Left lung (tissue), 10 donors: ENCODE measurements around the gene MUC12. TPM values are rescaled to one million over a fixed set of nuclear protein-coding genes. Genes with fewer than 3 reads are reported as not detected.
"Not testable (repeated sequence)": the region's sequence is repeated elsewhere in the genome, so short reads cannot be mapped to it uniquely, and the experiment has no call there.

Source experiments
- ATAC-seq: fragments of 200-7000 bp; cut with Tn5 transposase; one replicate; pipeline ENCODE4 v1.9.1; 2020; ENCODE audit warnings: moderate library complexity
- DNase-seq, 4 donors: peaks; one replicate each; pipeline ENCODE4 v3.0.0-alpha.2; 2013 to 2020
- H3K27ac ChIP-seq, 2 donors: fragments of 200-600 bp; sonication (generic) in 1 of 2; one replicate each; pipeline versions ENCODE4 v1.5.0 to v1.8.0; 2020 to 2021
- H3K27me3 ChIP-seq, 2 donors: fragments of 200-600 bp; sonication (generic) in 1 of 2; one replicate each; pipeline versions ENCODE4 v1.5.0 to v1.8.0; 2020 to 2021
- H3K36me3 ChIP-seq, 2 donors: fragments of 200-600 bp; sonication (generic) in 1 of 2; one replicate each; pipeline versions ENCODE4 v1.5.0 to v1.8.0; 2020 to 2021
- H3K4me1 ChIP-seq, 2 donors: fragments of 200-600 bp; one replicate each; pipeline ENCODE4 v1.8.0; 2021
- H3K4me3 ChIP-seq, 2 donors: fragments of 200-600 bp; sonication (generic) in 1 of 2; one replicate each; pipeline versions ENCODE4 v1.5.0 to v1.8.0; 2020 to 2021; ENCODE audit warnings: mild to moderate bottlenecking in 1 of 2
- H3K9me3 ChIP-seq, 2 donors: fragments of 200-600 bp; sonication (generic) in 1 of 2; one replicate each; pipeline versions ENCODE4 v1.5.0 to v1.8.0; 2020 to 2021
- intact Hi-C, 2 donors: fragments of 100-400 bp; cut with DNase I; formaldehyde crosslinking; loops; one replicate each; pipeline versions ENCODE4 v1.11.2 to v1.14.2; 2022
- polyA plus RNA-seq, 6 donors: library from polyadenylated mRNA; unstranded; fragments of 120-200 nt; gene quantifications; one replicate each; pipeline ENCODE4 v1.2.1, GENCODE V29; 2013; ENCODE audit not compliant: insufficient read length in 6 of 6
- total RNA-seq, 2 donors: library from RNA; stranded (reverse); fragmentation: NEBNext Ultra II Directional; extraction: Animal tissue kit (Norgen Biotek cat#: 25700); gene quantifications; one replicate each; pipeline ENCODE4 v1.2.1, GENCODE V29; 2021
- TF ChIP-seq, protein P1 (sequence below), 2 donors: fragments of 200-600 bp; sonication (generic) in 1 of 2; IDR thresholded peaks; one replicate each; pipeline versions ENCODE4 v1.5.0 to v1.8.0; 2021; ENCODE audit warnings: antibody characterized with exemption in 2 of 2
- donor health status: DM: no; HTN: yes; CAD: no.
- donor health status: DM: no; HTN: no; CAD: no.

Gene MUC12
- total and polyA plus RNA-seq, 8 donors, result 0.44 to 2.0 (median 1.2) TPM

DNA sequence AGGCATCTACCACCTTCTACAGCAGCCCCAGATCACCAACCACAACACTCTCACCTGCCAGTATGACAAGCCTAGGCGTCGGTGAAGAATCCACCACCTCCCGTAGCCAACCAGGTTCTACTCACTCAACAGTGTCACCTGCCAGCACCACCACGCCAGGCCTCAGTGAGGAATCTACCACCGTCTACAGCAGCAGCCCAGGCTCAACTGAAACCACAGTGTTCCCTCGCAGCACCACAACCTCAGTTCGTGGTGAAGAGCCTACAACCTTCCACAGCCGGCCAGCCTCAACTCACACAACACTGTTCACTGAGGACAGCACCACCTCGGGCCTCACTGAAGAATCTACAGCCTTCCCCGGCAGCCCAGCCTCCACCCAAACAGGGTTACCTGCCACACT lies 29.2 kb downstream of the MUC12 start:
- H3K4me3 ChIP-seq, H3K27me3 ChIP-seq, DNase-seq, H3K9me3 ChIP-seq, H3K27ac ChIP-seq, H3K4me1 ChIP-seq, ATAC-seq, intact Hi-C loops, H3K36me3 ChIP-seq: not testable (repeated sequence)

DNA sequence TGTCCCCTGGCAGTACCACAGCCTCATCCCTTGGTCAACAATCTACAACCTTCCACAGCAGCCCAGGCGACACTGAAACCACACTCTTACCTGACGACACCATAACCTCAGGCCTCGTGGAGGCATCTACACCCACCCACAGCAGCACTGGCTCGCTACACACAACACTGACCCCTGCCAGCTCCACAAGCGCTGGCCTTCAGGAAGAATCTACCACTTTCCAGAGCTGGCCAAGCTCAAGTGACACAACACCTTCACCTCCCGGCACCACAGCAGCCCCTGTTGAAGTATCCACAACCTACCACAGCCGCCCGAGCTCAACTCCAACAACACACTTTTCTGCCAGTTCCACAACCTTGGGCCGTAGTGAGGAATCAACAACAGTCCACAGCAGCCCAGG lies 30.0 kb downstream of the MUC12 start:
- peak; percentile 24 for ATAC-seq

DNA sequence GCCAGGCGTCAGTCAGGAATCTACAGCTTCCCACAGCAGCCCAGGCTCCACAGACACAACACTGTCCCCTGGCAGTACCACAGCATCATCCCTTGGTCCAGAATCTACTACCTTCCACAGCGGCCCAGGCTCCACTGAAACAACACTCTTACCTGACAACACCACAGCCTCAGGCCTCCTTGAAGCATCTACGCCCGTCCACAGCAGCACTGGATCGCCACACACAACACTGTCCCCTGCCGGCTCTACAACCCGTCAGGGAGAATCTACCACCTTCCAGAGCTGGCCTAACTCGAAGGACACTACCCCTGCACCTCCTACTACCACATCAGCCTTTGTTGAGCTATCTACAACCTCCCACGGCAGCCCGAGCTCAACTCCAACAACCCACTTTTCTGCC lies 30.7 kb downstream of the MUC12 start:
- H3K4me3 ChIP-seq, DNase-seq, H3K27ac ChIP-seq, H3K4me1 ChIP-seq, H3K9me3 ChIP-seq, H3K27me3 ChIP-seq, ATAC-seq, intact Hi-C loops, H3K36me3 ChIP-seq: not testable (repeated sequence)

More for the DNA sequence above, 30.0 kb downstream of the MUC12 start:
- H3K27me3 ChIP-seq, H3K27ac ChIP-seq, H3K4me3 ChIP-seq, H3K4me1 ChIP-seq, intact Hi-C loops, H3K9me3 ChIP-seq, H3K36me3 ChIP-seq, DNase-seq: not testable (repeated sequence)

DNA sequence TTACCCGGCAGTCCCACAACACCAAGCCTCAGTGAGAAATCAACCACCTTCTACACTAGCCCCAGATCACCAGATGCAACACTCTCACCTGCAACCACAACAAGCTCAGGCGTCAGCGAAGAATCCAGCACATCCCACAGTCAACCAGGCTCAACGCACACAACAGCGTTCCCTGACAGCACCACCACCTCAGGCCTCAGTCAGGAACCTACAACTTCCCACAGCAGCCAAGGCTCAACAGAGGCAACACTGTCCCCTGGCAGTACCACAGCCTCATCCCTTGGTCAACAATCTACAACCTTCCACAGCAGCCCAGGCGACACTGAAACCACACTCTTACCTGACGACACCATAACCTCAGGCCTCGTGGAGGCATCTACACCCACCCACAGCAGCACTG lies 33.0 kb downstream of the MUC12 start:
- H3K9me3 ChIP-seq, H3K36me3 ChIP-seq, DNase-seq, intact Hi-C loops, H3K27ac ChIP-seq, H3K4me1 ChIP-seq, H3K27me3 ChIP-seq, ATAC-seq, H3K4me3 ChIP-seq: not testable (repeated sequence)

DNA sequence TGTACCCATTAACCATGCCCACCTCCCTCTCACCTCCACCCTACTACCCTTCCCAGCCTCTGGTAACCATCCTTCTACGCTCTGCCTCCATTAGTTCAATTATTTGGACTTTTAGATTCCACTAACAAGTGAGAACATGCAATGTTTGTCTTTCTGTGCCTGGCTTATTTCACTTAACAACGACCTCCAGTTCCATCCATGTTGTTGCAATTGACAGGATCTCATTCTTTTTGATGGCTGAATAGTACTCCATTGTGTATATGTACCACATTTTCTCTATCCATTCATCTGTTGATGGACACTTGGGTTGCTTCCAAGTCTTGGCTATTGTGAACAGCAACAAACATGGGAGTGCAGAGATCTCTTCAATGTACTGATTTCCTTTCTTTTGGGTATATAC lies 38.0 kb downstream of the MUC12 start:
- H3K27ac ChIP-seq, DNase-seq, H3K4me3 ChIP-seq, H3K36me3 ChIP-seq, H3K4me1 ChIP-seq, intact Hi-C loops, H3K9me3 ChIP-seq, H3K27me3 ChIP-seq, ATAC-seq: not testable (repeated sequence)

DNA sequence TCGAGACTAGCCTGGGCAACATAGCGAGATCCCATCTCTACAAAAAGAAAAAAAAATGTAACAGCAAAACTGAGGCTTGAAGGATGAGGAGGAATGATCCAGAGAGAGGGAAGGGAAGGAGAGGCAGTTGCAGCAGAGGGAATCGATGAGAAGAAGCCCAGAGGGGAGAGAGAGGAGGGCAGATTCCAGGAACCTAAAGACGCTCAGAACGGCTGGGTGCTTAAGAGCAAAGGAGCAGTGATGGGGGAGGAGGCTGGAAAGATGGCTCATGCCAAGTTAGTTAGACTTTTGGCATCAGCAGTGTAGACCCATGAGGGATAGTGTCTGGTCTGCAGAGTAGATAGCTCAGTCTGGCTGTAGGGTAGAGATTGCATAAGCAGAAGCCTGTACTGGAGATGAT lies 40.3 kb downstream of the MUC12 start:
- no peaks in the 10 kb centered on the region for H3K27me3 ChIP-seq

DNA sequence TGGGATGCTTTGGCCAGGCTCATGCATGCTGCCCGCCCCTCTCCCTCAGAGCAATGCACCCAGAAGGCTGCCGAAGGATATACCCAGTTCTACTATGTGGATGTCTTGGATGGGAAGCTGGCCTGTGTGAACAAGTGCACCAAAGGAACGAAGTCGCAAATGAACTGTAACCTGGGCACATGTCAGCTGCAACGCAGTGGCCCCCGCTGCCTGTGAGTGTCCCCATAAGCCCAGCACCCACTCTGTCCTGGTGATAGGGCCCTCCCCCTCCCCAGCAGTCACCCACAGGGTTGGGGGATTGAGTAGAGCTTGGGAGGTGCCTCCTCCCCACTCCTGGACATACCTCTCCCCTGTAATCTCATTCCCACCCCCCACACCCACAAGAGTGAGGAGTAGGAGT lies 43.6 kb downstream of the MUC12 start:
- intact Hi-C loops, result no loop called here
- Histone ChIP-seq H3K9me3 (no peaks in the 10 kb centered on the region), H3K4me1 (peaks cover 0 to 15% of the 10 kb centered on the region in 2 donors), H3K36me3 (no peaks in the 10 kb centered on the region), H3K27ac (no peak overlapping the region), H3K4me3 (no peak overlapping the region), H3K27me3 (peaks cover 0 to 25% of the 10 kb centered on the region in 2 donors)
- ATAC-seq, result no peak
- TF ChIP-seq, protein P1, sequence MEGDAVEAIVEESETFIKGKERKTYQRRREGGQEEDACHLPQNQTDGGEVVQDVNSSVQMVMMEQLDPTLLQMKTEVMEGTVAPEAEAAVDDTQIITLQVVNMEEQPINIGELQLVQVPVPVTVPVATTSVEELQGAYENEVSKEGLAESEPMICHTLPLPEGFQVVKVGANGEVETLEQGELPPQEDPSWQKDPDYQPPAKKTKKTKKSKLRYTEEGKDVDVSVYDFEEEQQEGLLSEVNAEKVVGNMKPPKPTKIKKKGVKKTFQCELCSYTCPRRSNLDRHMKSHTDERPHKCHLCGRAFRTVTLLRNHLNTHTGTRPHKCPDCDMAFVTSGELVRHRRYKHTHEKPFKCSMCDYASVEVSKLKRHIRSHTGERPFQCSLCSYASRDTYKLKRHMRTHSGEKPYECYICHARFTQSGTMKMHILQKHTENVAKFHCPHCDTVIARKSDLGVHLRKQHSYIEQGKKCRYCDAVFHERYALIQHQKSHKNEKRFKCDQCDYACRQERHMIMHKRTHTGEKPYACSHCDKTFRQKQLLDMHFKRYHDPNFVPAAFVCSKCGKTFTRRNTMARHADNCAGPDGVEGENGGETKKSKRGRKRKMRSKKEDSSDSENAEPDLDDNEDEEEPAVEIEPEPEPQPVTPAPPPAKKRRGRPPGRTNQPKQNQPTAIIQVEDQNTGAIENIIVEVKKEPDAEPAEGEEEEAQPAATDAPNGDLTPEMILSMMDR (IDR thresholded peaks at IDR 0.05), result no peak
- no peak for DNase-seq

More for the DNA sequence above, 40.3 kb downstream of the MUC12 start:
- no peaks in the 10 kb centered on the region for H3K4me1 ChIP-seq
- TF ChIP-seq, protein P1 (IDR thresholded peaks at IDR 0.05), result no peak
- no peak overlapping the region for H3K4me3 ChIP-seq
- ATAC-seq (no peak), DNase-seq (no peak)
- no peak overlapping the region for H3K27ac ChIP-seq
- intact Hi-C loops, result no loop called here
- H3K36me3 ChIP-seq, result no peaks in the 10 kb centered on the region
- H3K9me3 ChIP-seq, result peaks cover 0 to 2% of the 10 kb centered on the region in 2 donors

DNA sequence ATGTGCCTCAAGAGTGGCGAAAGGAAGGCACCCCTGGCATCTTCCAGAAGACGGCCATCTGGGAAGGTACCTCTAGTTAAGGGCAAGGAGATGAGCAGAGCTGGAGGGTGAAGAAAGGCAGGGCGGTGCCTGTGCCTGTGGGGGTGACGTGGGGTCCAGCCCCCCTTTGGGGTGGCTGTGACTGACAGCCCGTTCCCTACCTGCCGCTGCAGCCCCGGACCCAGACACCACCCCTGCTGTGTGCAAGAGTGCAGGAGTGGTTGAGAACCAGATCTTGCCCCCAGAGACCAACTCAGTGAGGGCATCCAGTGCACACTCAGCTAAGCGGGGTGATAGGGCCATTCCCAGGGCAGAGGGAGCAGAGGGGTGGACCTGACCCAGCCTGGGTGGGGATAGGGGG lies 46.3 kb downstream of the MUC12 start:
- DNase-seq, result no peak
- no peak overlapping the region for H3K27ac ChIP-seq
- TF ChIP-seq, protein P1 (IDR thresholded peaks at IDR 0.05), result no peak
- no peaks in the 10 kb centered on the region for H3K36me3 ChIP-seq
- peaks cover 0 to 15% of the 10 kb centered on the region in 2 donors for H3K4me1 ChIP-seq
- ATAC-seq, result no peak
- no peak overlapping the region for H3K4me3 ChIP-seq
- no peaks in the 10 kb centered on the region for H3K9me3 ChIP-seq
- intact Hi-C loops, result no loop called here
- peaks cover 0 to 44% of the 10 kb centered on the region in 2 donors for H3K27me3 ChIP-seq
